ENCODE data around the gene LDLRAD3. TPM values are rescaled to one million over a fixed set of nuclear protein-coding genes. Genes with fewer than 3 reads are reported as not detected.

Gene LDLRAD3
- total RNA-seq, 2 experiments from 2014 or later, result not detected

- CTCF ChIA-PET (ENCODE audit: unreplicated experiment), result no interaction called here
- no TSS peak for BruUV-seq (replicated peaks)
- Histone ChIP-seq H4K20me1 (ENCODE audit: insufficient read depth, low read length) (no peaks in the 10 kb centered on the region), H3K4me3 (ENCODE audit: low read depth, low read length, poor library complexity, severe bottlenecking) (no peak overlapping the region), H3K36me3 (ENCODE audit: insufficient read depth, low read length) (no peaks in the 10 kb centered on the region), H3K27ac (ENCODE audit: low read depth, low read length, poor library complexity, severe bottlenecking) (no peak overlapping the region), H3K4me1 (ENCODE audit: insufficient read depth, low read length, poor library complexity, severe bottlenecking) (no peaks in the 10 kb centered on the region), H3K9me2 (ENCODE audit: insufficient read depth, low read length) (no peaks in the 10 kb centered on the region), H3K79me2 (ENCODE audit: insufficient read depth, low read depth, low read length) (no peaks in the 10 kb centered on the region), H2AFZ (ENCODE audit: low read length) (no peak overlapping the region), H3K9me3 (ENCODE audit: low read length) (no peaks in the 10 kb centered on the region), H3K4me2 (ENCODE audit: low read length) (no peak overlapping the region)
- intact Hi-C loops (cut with micrococcal nuclease; ENCODE audit: unreplicated experiment), result no loop called here
- TF ChIP-seq EZH2phosphoT487 (IDR thresholded peaks at IDR 0.05; ENCODE audit: borderline replicate concordance, low read depth, low read length) (no peak), CTCF (conservative IDR thresholded peaks at IDR 0.05; ENCODE audit: low read length) (no peak)
- no peak for DNase-seq (ENCODE audit: low spot score)
- POLR2A ChIA-PET, result interaction anchor here (0.6 kb wide), 1 partner anchor 253 kb away, joined by 3 read pairs; no protein-coding TSS in a partner anchor
Observed at GRCh38 chr11:36196411-36196998, 252.6 kb downstream of the LDLRAD3 start.

- Histone ChIP-seq H3K79me2 (ENCODE audit: insufficient read depth, low read depth, low read length) (no peaks in the 10 kb centered on the region), H4K20me1 (ENCODE audit: insufficient read depth, low read length) (no peaks in the 10 kb centered on the region), H3K9me2 (ENCODE audit: insufficient read depth, low read length) (no peaks in the 10 kb centered on the region), H3K36me3 (ENCODE audit: insufficient read depth, low read length) (no peaks in the 10 kb centered on the region), H3K4me1 (ENCODE audit: insufficient read depth, low read length, poor library complexity, severe bottlenecking) (no peaks in the 10 kb centered on the region), H3K4me2 (ENCODE audit: low read length) (no peak overlapping the region), H3K9me3 (ENCODE audit: low read length) (no peaks in the 10 kb centered on the region), H3K27ac (ENCODE audit: low read depth, low read length, poor library complexity, severe bottlenecking) (no peak overlapping the region), H3K4me3 (ENCODE audit: low read depth, low read length, poor library complexity, severe bottlenecking) (no peak overlapping the region), H2AFZ (ENCODE audit: low read length) (no peak overlapping the region)
- TF ChIP-seq EZH2phosphoT487 (IDR thresholded peaks at IDR 0.05; ENCODE audit: borderline replicate concordance, low read depth, low read length), result no peak
- TF ChIP-seq CTCF (conservative IDR thresholded peaks at IDR 0.05; ENCODE audit: low read length), result no peak
- BruUV-seq (replicated peaks), result no TSS peak
- intact Hi-C loops (cut with micrococcal nuclease; ENCODE audit: unreplicated experiment), result no loop called here
- ChIA-PET POLR2A (interaction anchor here (0.7 kb wide), 1 partner anchor 359 kb away, joined by 4 read pairs; no protein-coding TSS in a partner anchor), CTCF (ENCODE audit: unreplicated experiment) (no interaction called here)
- DNase-seq (ENCODE audit: low spot score), result no peak
Observed at GRCh38 chr11:36201411-36201810, 257.5 kb downstream of the LDLRAD3 start.

GRCh38 chr11:36205536-36205935 is 261.7 kb downstream of the LDLRAD3 start:
- POLR2A ChIA-PET, result no interaction called here

More at GRCh38 chr11:36205536-36205935, 261.7 kb downstream of the LDLRAD3 start:
- Histone ChIP-seq H3K9me3 (ENCODE audit: low read length) (no peaks in the 10 kb centered on the region), H3K79me2 (ENCODE audit: insufficient read depth, low read depth, low read length) (no peaks in the 10 kb centered on the region), H3K9me2 (ENCODE audit: insufficient read depth, low read length) (no peaks in the 10 kb centered on the region), H2AFZ (ENCODE audit: low read length) (no peak overlapping the region), H3K27ac (ENCODE audit: low read depth, low read length, poor library complexity, severe bottlenecking) (no peak overlapping the region), H3K36me3 (ENCODE audit: insufficient read depth, low read length) (no peaks in the 10 kb centered on the region), H3K4me1 (ENCODE audit: insufficient read depth, low read length, poor library complexity, severe bottlenecking) (no peaks in the 10 kb centered on the region), H3K4me2 (ENCODE audit: low read length) (no peak overlapping the region), H4K20me1 (ENCODE audit: insufficient read depth, low read length) (no peaks in the 10 kb centered on the region), H3K4me3 (ENCODE audit: low read depth, low read length, poor library complexity, severe bottlenecking) (no peak overlapping the region)
- CTCF ChIA-PET (ENCODE audit: unreplicated experiment), result no interaction called here
- DNase-seq (ENCODE audit: low spot score), result no peak
- intact Hi-C loops (cut with micrococcal nuclease; ENCODE audit: unreplicated experiment), result no loop called here
- BruUV-seq (replicated peaks), result no TSS peak
- TF ChIP-seq EZH2phosphoT487 (IDR thresholded peaks at IDR 0.05; ENCODE audit: borderline replicate concordance, low read depth, low read length) (no peak), CTCF (conservative IDR thresholded peaks at IDR 0.05; ENCODE audit: low read length) (no peak)
